Left lung (tissue), 10 donors: Measurements from ENCODE around the gene RAPGEF5. TPM values are rescaled to one million over a fixed set of nuclear protein-coding genes. Genes with fewer than 3 reads are reported as not detected.

Experiments
- ATAC-seq: fragments of 200-7000 bp; cut with Tn5 transposase; one replicate; pipeline ENCODE4 v1.9.1; 2020; ENCODE audit warnings: moderate library complexity
- DNase-seq, 4 donors: peaks; one replicate each; pipeline ENCODE4 v3.0.0-alpha.2; 2013 to 2020
- H3K27ac ChIP-seq, 2 donors: fragments of 200-600 bp; sonication (generic) in 1 of 2; one replicate each; pipeline versions ENCODE4 v1.5.0 to v1.8.0; 2020 to 2021
- H3K27me3 ChIP-seq, 2 donors: fragments of 200-600 bp; sonication (generic) in 1 of 2; one replicate each; pipeline versions ENCODE4 v1.5.0 to v1.8.0; 2020 to 2021
- H3K36me3 ChIP-seq, 2 donors: fragments of 200-600 bp; sonication (generic) in 1 of 2; one replicate each; pipeline versions ENCODE4 v1.5.0 to v1.8.0; 2020 to 2021
- H3K4me1 ChIP-seq, 2 donors: fragments of 200-600 bp; one replicate each; pipeline ENCODE4 v1.8.0; 2021
- H3K4me3 ChIP-seq, 2 donors: fragments of 200-600 bp; sonication (generic) in 1 of 2; one replicate each; pipeline versions ENCODE4 v1.5.0 to v1.8.0; 2020 to 2021; ENCODE audit warnings: mild to moderate bottlenecking in 1 of 2
- H3K9me3 ChIP-seq, 2 donors: fragments of 200-600 bp; sonication (generic) in 1 of 2; one replicate each; pipeline versions ENCODE4 v1.5.0 to v1.8.0; 2020 to 2021
- intact Hi-C, 2 donors: fragments of 100-400 bp; cut with DNase I; formaldehyde crosslinking; loops; one replicate each; pipeline versions ENCODE4 v1.11.2 to v1.14.2; 2022
- polyA plus RNA-seq, 6 donors: library from polyadenylated mRNA; unstranded; fragments of 120-200 nt; gene quantifications; one replicate each; pipeline ENCODE4 v1.2.1, GENCODE V29; 2013; ENCODE audit not compliant: insufficient read length in 6 of 6
- total RNA-seq, 2 donors: library from RNA; stranded (reverse); fragmentation: NEBNext Ultra II Directional; extraction: Animal tissue kit (Norgen Biotek cat#: 25700); gene quantifications; one replicate each; pipeline ENCODE4 v1.2.1, GENCODE V29; 2021
- TF ChIP-seq, protein P1 (sequence below), 2 donors: fragments of 200-600 bp; sonication (generic) in 1 of 2; IDR thresholded peaks; one replicate each; pipeline versions ENCODE4 v1.5.0 to v1.8.0; 2021; ENCODE audit warnings: antibody characterized with exemption in 2 of 2
- donor health status: DM: no; HTN: yes; CAD: no.
- donor health status: DM: no; HTN: no; CAD: no.

Gene RAPGEF5
- total and polyA plus RNA-seq, 8 donors = 44.2 to 98.7 (median 81.7) TPM

DNA sequence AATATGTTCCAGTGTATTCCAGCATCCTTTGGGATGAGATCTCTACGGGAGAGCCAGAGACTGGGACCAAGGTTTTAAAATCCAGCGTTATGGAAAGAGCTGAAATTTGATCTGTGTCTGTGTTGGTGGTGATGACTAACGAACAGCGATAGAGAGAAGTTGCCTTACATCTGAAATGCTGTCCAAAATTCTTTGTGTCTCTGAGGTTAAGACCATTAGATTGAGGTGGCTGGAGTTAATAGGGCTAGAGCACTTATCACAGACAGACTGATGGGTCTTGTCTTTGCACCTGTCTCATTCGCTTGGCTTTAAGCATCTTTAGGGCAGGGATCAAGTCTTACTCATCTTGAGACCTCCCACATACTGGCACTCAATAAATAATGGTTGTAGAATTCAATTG lies 41.0 kb upstream of the RAPGEF5 start:
- Histone ChIP-seq H3K9me3 (no peaks in the 10 kb centered on the region), H3K27me3 (no peaks in the 10 kb centered on the region), H3K4me3 (no peak overlapping the region), H3K36me3 (no peaks in the 10 kb centered on the region), H3K4me1 (no peaks in the 10 kb centered on the region), H3K27ac (no peak overlapping the region)
- ATAC-seq (no peak), DNase-seq (no peak)
- TF ChIP-seq, protein P1, sequence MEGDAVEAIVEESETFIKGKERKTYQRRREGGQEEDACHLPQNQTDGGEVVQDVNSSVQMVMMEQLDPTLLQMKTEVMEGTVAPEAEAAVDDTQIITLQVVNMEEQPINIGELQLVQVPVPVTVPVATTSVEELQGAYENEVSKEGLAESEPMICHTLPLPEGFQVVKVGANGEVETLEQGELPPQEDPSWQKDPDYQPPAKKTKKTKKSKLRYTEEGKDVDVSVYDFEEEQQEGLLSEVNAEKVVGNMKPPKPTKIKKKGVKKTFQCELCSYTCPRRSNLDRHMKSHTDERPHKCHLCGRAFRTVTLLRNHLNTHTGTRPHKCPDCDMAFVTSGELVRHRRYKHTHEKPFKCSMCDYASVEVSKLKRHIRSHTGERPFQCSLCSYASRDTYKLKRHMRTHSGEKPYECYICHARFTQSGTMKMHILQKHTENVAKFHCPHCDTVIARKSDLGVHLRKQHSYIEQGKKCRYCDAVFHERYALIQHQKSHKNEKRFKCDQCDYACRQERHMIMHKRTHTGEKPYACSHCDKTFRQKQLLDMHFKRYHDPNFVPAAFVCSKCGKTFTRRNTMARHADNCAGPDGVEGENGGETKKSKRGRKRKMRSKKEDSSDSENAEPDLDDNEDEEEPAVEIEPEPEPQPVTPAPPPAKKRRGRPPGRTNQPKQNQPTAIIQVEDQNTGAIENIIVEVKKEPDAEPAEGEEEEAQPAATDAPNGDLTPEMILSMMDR (IDR thresholded peaks at IDR 0.05) = no peak
- intact Hi-C loops = no loop called here

DNA sequence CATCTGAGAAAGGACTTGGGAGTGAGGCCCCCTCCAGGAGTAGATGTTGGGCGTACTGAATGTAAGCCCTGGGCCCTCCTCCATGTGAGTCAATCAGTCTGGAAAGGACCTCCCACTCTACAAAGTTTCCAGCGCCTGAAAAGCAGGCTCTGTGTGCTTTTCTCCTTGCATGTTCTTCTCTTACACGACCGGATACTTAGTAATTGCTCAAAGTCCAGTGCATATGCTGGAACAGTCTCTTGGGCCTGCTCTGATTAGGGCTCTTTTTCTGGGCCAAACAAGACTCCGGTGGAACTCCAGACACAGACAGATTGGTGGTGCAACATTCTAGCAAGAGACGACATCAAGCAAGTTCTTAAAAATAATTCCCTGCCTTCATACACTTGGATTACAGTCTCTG lies 38.3 kb upstream of the RAPGEF5 start:
- no peaks in the 10 kb centered on the region for H3K9me3 ChIP-seq
- H3K4me3 ChIP-seq = no peak overlapping the region
- no peaks in the 10 kb centered on the region for H3K27me3 ChIP-seq
- no peak for DNase-seq
- intact Hi-C loops = no loop called here
- ATAC-seq = no peak
- H3K36me3 ChIP-seq = no peaks in the 10 kb centered on the region
- no peaks in the 10 kb centered on the region for H3K4me1 ChIP-seq
- H3K27ac ChIP-seq = no peak overlapping the region
- TF ChIP-seq, protein P1 (IDR thresholded peaks at IDR 0.05) = no peak

DNA sequence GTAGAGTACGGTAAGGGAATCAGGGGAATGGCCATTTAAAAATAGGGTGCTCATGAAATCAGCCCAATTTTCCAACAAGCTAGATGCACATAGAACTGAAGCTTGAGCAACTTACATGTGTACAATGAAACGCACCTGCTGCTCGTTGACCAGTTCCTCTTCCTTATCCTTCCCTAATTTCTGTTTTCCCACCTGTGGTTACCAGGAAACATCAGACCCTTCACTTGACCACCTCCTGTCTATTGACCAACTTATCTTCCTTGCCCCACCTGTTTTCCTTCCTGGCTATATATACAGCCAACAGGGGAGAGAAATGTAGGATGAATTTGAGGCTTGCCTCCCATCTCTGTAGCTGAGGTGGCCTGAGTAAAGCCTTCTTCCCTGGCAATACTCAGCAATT lies 37.8 kb upstream of the RAPGEF5 start:
- intact Hi-C loops = no loop called here
- no peaks in the 10 kb centered on the region for H3K36me3 ChIP-seq
- no peaks in the 10 kb centered on the region for H3K4me1 ChIP-seq
- H3K9me3 ChIP-seq = no peaks in the 10 kb centered on the region
- no peaks in the 10 kb centered on the region for H3K27me3 ChIP-seq
- no peak overlapping the region for H3K27ac ChIP-seq
- TF ChIP-seq, protein P1 (IDR thresholded peaks at IDR 0.05) = no peak
- no peak overlapping the region for H3K4me3 ChIP-seq
- no peak for ATAC-seq
- DNase-seq = no peak

DNA sequence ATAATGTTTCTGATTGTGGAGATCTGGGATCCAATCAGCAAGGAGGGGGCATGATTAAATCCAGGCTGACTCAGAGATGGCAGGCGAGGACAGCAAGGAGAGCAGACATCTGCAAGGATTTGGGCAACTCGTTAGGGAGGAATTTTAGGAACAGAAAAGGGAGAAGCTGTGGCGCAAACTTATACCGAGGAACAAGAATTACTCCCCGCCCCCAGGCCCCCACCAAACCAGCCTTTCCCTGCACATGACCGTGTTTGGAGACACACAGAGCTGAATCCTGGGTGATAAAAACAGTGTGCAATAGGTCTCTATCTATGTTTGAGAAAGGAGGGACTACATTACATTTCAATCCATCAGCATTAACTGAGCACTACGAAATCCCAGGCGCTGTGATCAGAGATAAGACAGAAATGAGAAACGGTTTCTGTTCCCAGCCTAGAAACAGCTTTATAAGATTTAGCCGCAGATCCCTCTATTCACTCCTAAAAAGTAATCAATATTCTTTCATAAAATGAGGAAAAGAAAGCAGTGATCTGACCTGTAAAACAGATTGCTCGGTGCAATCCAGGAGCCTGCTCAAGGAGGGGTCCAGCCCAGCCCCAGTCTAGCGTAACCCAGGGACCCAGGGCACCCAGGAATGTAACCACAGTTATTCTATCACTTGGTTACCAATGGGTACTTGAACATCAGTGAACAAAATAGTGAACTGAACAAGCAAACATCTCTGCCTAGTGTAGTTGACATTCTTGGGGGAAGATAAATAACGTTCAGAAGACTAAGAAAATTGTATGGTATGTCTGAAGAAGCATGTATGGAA lies 37.2 kb upstream of the RAPGEF5 start:
- Histone ChIP-seq H3K9me3 (no peaks in the 10 kb centered on the region), H3K27ac (no peak overlapping the region), H3K36me3 (no peaks in the 10 kb centered on the region), H3K4me1 (no peaks in the 10 kb centered on the region), H3K4me3 (no peak overlapping the region), H3K27me3 (no peaks in the 10 kb centered on the region)
- DNase-seq = no peak
- TF ChIP-seq, protein P1 (IDR thresholded peaks at IDR 0.05) = no peak
- ATAC-seq = no peak
- intact Hi-C loops = no loop called here

DNA sequence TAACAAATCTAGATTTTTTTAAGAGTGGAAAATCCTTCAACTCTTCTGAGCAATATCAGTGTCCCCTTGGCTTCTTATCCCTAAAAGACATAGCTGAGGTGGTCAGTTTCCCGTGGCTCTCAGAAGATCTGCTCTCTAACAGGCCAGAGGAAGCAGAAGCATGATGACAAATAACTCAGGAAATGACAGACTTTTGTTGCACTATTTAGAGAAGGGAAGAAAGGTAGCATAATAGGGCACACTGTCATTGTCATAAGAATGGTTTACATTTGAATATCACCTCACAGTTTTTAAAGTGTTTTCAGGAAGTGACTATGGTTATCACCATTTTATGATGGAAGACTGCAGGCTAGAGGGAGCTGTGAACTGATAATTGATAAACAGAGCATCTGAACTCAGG lies 33.6 kb upstream of the RAPGEF5 start:
- Histone ChIP-seq H3K4me3 (no peak overlapping the region), H3K27ac (no peak overlapping the region), H3K36me3 (no peaks in the 10 kb centered on the region), H3K9me3 (peaks cover 0 to 3% of the 10 kb centered on the region in 2 donors), H3K4me1 (no peaks in the 10 kb centered on the region), H3K27me3 (no peaks in the 10 kb centered on the region)
- intact Hi-C loops = no loop called here
- TF ChIP-seq, protein P1 (IDR thresholded peaks at IDR 0.05) = no peak
- no peak for ATAC-seq
- no peak for DNase-seq
